Esophagus muscularis mucosa (tissue), 4 donors: ENCODE results near the gene TPM4. TPM values are rescaled to one million over a fixed set of nuclear protein-coding genes. Genes with fewer than 3 reads are reported as not detected.

ENCODE experiments used
- DNase-seq: peaks from one replicate; pipeline ENCODE4 v3.0.0-alpha.2; 2017; ENCODE audit errors: extremely low spot score
- H3K27ac ChIP-seq, 4 donors: fragments of 200-600 bp; sonication (generic); replicated peaks in 1 of 4; 1 replicate in 3 of 4; 2 replicates in 1 of 4; pipeline ENCODE4 v1.5.1; 2016 to 2019; ENCODE audit warnings: mild to moderate bottlenecking in 1 of 4
- H3K27me3 ChIP-seq, 4 donors: fragments of 200-600 bp; sonication (generic); one replicate each; pipeline versions ENCODE4 v1.5.1 to v1.6.0; 2016 to 2019
- H3K36me3 ChIP-seq, 4 donors: fragments of 200-600 bp; sonication (generic); one replicate each; pipeline ENCODE4 v1.5.1; 2016 to 2019
- H3K4me1 ChIP-seq, 4 donors: fragments of 200-600 bp; sonication (generic); one replicate each; pipeline ENCODE4 v1.5.1; 2016 to 2019
- H3K4me3 ChIP-seq, 4 donors: fragments of 200-600 bp; sonication (generic); 1 replicate in 2 of 4; 2 replicates in 2 of 4; pipeline ENCODE4 v1.5.1; 2016 to 2019; ENCODE audit warnings: mild to moderate bottlenecking in 4 of 4, moderate library complexity in 1 of 4
- H3K9me3 ChIP-seq, 4 donors: fragments of 200-600 bp; sonication (generic); 1 replicate in 3 of 4; 2 replicates in 1 of 4; pipeline ENCODE4 v1.5.1; 2016 to 2019
- EP300 ChIP-seq: sonication (generic); formaldehyde crosslinking; IDR thresholded peaks from one replicate; pipeline ENCODE4 v1.6.1; 2017; ENCODE audit warnings: antibody characterized with exemption
- POLR2A ChIP-seq: fragments of 450-650 bp; IDR thresholded peaks from one replicate; pipeline ENCODE4 v1.6.1; 2017; ENCODE audit warnings: antibody characterized with exemption, moderate library complexity, mild to moderate bottlenecking, low read depth
- POLR2AphosphoS5 ChIP-seq, 2 donors: sonication (generic); formaldehyde crosslinking; IDR thresholded peaks; one replicate each; pipeline ENCODE4 v1.6.1; 2017; ENCODE audit warnings: antibody characterized with exemption in 2 of 2
- WGBS: methylation state at CpG from one replicate; pipeline ENCODE4 v1.1.5; 2018; 5-methylcytosine and 5-hydroxymethylcytosine counted together
- intact Hi-C: fragments of 100-400 bp; cut with DNase I; formaldehyde crosslinking; loops from one replicate; pipeline ENCODE4 v1.15.1; 2023
- total RNA-seq, 4 donors: library from RNA; depleted of rRNA; stranded (reverse); fragments of >200 nt; gene quantifications; one replicate each; pipeline versions ENCODE4 v1.1.0 to v1.2.1, GENCODE V29; 2016
- TF ChIP-seq, protein P1 (sequence below), 3 experiments: fragments of 200-600 bp in 2 of 3; fragments of 450-650 bp in 1 of 3; sonication (generic) in 2 of 3; IDR thresholded peaks; one replicate each; pipeline ENCODE4 v1.5.1; 2017 to 2019; ENCODE audit warnings: antibody characterized with exemption in 3 of 3, mild to moderate bottlenecking in 2 of 3, moderate library complexity in 1 of 3

The TPM4 gene
- total RNA-seq, 4 donors from 2014 or later = 378 to 445 (median 414) TPM

DNA sequence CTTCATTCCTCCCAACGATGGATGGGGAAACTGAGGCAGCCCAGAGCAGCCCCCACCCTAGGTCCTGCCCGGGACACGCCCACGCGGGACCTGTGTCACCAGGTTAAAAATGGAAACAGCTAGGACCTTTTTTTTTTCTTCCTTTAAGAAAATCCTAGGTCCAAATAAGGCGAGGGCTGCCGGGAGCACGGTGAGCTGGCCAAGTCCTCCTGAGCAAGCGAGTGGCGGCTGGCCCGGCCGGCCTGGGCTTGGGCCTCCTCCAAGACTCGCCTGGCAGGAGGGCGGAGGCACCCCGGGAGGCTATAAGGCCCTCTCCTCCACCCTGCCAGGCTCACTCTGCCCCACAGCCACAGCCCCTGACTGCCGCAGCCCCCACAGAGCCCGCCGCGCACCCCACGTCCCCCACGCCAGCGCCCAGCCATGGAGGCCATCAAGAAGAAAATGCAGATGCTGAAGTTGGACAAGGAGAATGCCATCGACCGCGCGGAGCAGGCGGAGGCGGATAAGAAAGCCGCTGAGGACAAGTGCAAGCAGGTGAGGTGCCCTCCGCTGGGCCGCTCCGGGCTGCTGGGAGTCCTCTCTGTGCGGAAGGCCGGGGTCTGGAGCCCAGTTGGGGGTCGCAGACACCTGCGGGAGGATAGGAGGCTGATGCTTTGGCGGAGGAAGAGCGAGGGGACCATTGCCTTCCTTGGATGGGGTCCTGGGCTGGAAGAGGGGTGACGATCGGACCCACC, 8.9 kb upstream of the TPM4 start:
- H3K9me3 ChIP-seq = no peaks in the 10 kb centered on the region
- peak overlapping the region; percentile 71 to 90 (median 85) for H3K4me3 ChIP-seq
- H3K27ac ChIP-seq = peak overlapping the region; percentile 97 to 100 (median 100)
- TF ChIP-seq POLR2A (peak; percentile 81), EP300 (no peak), POLR2AphosphoS5 (IDR thresholded peaks at IDR 0.05) (peak; percentile 88 to 98)
- TF ChIP-seq, protein P1, sequence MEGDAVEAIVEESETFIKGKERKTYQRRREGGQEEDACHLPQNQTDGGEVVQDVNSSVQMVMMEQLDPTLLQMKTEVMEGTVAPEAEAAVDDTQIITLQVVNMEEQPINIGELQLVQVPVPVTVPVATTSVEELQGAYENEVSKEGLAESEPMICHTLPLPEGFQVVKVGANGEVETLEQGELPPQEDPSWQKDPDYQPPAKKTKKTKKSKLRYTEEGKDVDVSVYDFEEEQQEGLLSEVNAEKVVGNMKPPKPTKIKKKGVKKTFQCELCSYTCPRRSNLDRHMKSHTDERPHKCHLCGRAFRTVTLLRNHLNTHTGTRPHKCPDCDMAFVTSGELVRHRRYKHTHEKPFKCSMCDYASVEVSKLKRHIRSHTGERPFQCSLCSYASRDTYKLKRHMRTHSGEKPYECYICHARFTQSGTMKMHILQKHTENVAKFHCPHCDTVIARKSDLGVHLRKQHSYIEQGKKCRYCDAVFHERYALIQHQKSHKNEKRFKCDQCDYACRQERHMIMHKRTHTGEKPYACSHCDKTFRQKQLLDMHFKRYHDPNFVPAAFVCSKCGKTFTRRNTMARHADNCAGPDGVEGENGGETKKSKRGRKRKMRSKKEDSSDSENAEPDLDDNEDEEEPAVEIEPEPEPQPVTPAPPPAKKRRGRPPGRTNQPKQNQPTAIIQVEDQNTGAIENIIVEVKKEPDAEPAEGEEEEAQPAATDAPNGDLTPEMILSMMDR (IDR thresholded peaks at IDR 0.05) = no peak
- intact Hi-C loops = no loop called here
- no peaks in the 10 kb centered on the region for H3K36me3 ChIP-seq
- WGBS = 46% methylated on average over 40 of the region's 40 CpGs
- H3K4me1 ChIP-seq = peaks cover 41 to 70% (median 58%) of the 10 kb centered on the region in 4 donors
- no peaks in the 10 kb centered on the region for H3K27me3 ChIP-seq
- DNase-seq = no peak

DNA sequence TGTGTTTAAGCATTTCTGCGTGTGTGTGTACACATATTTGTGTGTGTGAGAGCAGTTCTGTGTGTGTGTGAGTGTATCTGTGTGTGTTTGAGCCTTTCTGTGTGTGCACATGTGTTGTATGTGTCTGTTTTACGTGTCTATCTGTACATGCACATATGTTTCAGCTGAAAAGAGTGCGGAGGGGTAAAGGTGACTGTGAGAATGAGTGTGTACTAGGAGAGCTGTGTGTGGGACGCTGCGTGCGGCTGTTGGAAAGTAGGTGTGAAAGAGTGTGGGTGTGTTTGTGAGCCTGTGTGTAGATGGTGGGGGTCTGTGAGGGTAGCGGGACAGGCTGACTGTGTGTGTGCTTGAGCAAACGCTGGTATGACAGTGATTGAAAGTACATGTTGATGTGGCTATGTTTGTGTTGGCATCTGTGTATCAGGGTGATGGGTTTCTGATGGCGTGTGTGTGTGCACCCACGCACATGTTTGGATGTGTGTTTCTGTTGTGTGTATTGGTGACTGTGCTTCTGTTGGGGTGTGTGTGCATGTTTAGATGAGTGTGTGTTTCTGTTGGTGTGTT, 7.5 kb upstream of the TPM4 start:
- no peak for DNase-seq
- Histone ChIP-seq H3K4me1 (peaks cover 41 to 77% (median 70%) of the 10 kb centered on the region in 4 donors), H3K4me3 (peak overlapping the region; percentile 71 to 90 (median 85)), H3K27ac (peak overlapping the region; percentile 97 to 100 (median 100)), H3K27me3 (no peaks in the 10 kb centered on the region), H3K36me3 (peaks cover 0 to 4% (median 0%) of the 10 kb centered on the region in 4 donors), H3K9me3 (no peaks in the 10 kb centered on the region)
- intact Hi-C loops = no loop called here
- WGBS = 53% methylated on average over 10 of the region's 10 CpGs
- peak in 1 of 2 donors; percentile 66 for TF ChIP-seq POLR2AphosphoS5 (IDR thresholded peaks at IDR 0.05)
- no peak for TF ChIP-seq POLR2A

DNA sequence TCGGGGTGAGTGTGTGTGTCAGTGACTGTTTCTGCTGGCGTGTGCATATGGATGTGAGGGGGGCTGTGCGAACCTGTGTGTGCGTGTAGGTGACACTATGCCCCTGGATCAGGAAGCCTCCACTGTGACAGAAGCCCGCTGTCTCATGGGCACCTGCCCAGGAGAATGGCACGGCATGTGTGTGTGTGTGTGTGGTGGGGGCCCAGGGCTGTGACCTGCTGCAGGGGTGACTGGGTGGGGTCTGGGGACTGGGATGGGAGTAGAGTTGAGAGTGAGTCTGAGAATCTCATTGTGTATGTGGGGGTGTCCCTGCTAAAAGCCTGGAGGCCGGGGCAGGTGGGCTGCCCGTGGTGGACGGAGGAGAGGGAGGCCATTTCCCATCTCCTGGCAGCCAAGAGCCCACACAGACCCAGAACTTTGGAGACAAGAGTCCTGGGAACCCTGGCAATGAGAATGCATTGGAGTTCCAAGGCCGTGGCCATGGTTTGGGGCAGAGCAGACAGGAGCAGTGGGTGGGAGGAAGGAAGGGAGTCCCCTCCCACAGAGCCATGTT, 6.4 kb upstream of the TPM4 start:
- Histone ChIP-seq H3K4me3 (peak overlapping the region; percentile 71 to 90 (median 85)), H3K4me1 (peaks cover 44 to 79% (median 70%) of the 10 kb centered on the region in 4 donors), H3K36me3 (peaks cover 0 to 4% (median 0%) of the 10 kb centered on the region in 4 donors), H3K27ac (peak overlapping the region; percentile 97 to 100 (median 100)), H3K9me3 (no peaks in the 10 kb centered on the region), H3K27me3 (no peaks in the 10 kb centered on the region)
- TF ChIP-seq EP300 (no peak), POLR2AphosphoS5 (IDR thresholded peaks at IDR 0.05) (no peak), POLR2A (no peak)
- TF ChIP-seq, protein P1 (IDR thresholded peaks at IDR 0.05) = no peak
- DNase-seq = no peak
- intact Hi-C loops = no loop called here
- WGBS = 74% methylated on average over 6 of the region's 10 CpGs

DNA sequence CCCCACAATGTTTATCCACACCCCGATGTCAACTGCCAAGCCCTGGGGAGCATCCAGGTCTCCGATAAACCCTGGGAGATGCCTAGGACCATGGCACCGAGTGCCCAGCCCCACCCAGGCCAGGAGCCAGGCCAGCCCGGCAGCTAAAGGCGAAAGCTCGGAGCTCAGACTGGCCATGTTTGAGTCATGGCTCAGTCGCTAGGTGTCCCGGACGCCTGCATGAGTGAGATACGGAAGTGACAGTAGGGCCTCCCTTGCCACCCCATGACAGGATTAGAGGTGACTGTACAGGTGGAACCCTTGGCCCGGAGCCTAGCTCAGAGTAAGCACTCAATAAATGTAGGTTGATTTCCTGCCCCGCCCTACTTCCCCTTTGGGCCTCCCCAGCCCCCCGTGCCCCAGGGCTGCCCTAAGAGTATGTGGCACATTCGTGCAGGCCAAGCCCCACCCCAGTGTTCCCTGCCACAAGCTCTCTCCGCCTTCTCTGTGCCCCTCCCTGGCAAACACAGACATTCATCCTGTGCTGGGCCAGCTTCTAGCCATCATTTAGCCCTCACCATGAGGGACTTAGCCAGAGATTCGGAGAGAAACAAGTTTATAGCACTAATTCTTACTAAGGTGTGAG, 5.8 kb upstream of the TPM4 start:
- WGBS = 32% methylated on average over 14 of the region's 16 CpGs
- H3K4me3 ChIP-seq = peak overlapping the region; percentile 71 to 90 (median 85)

DNA sequence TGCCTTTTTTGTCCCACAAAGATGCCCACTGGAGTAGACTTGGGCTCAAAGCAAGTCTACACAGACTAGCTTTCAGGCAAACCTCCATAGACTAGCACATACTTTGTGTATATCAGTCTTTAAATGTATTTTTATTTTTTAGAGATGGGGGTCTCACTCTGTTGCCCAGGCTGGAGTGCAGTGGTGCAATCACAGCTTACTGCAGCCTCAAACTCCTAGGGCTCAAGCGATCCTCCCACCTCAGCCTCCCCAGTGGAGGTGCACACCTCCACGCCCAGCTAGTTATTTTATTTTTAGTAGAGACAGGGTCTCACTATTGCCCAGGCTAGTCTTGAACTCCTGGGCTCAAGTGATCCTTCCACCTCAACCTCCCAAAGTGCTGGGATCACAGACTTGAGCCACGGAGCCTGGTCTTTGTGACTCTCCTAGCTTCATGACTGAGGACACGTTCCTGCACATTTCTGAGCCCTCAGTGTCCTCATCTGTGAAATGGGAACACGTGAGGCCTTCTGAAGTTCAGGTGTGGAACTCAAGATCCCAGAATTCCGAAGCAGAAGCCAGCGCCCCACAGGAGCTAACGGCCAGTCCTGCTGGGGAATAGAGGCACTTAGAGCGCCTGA, 5.1 kb upstream of the TPM4 start:
- intact Hi-C loops = no loop called here
- H3K9me3 ChIP-seq = no peaks in the 10 kb centered on the region
- peaks cover 0 to 4% (median 0%) of the 10 kb centered on the region in 4 donors for H3K36me3 ChIP-seq
- peaks cover 43 to 80% (median 80%) of the 10 kb centered on the region in 4 donors for H3K4me1 ChIP-seq
- DNase-seq = no peak
- H3K4me3 ChIP-seq = peak overlapping the region; percentile 71 to 90 (median 85)
- 86% methylated on average over 4 of the region's 9 CpGs for WGBS
- peak overlapping the region; percentile 97 to 100 (median 100) for H3K27ac ChIP-seq
- no peaks in the 10 kb centered on the region for H3K27me3 ChIP-seq
- no peak for TF ChIP-seq EP300
- TF ChIP-seq, protein P1 (IDR thresholded peaks at IDR 0.05) = no peak
- no peak for TF ChIP-seq POLR2AphosphoS5 (IDR thresholded peaks at IDR 0.05)
- TF ChIP-seq POLR2A = no peak

More for the DNA sequence above, 5.8 kb upstream of the TPM4 start:
- peak; percentile 75 to 85 for TF ChIP-seq POLR2AphosphoS5 (IDR thresholded peaks at IDR 0.05)
- no peak for TF ChIP-seq EP300
- peaks cover 44 to 79% (median 75%) of the 10 kb centered on the region in 4 donors for H3K4me1 ChIP-seq
- peaks cover 0 to 4% (median 0%) of the 10 kb centered on the region in 4 donors for H3K36me3 ChIP-seq
- H3K27me3 ChIP-seq = no peaks in the 10 kb centered on the region
- no peaks in the 10 kb centered on the region for H3K9me3 ChIP-seq
- DNase-seq = no peak
- intact Hi-C loops = no loop called here
- H3K27ac ChIP-seq = peak overlapping the region; percentile 97 to 100 (median 100)
